ENCODE results near the gene SMPX. TPM values are rescaled to one million over a fixed set of nuclear protein-coding genes. Genes with fewer than 3 reads are reported as not detected.

Gene SMPX
- total and polyA plus RNA-seq, 2 of the 4 experiments (the other 2 are of a cell fraction): not detected

GRCh38 chrX:21744060-21744459, 13.9 kb downstream of the SMPX start:
- Histone ChIP-seq H3K23ac (ENCODE audit: low read depth, low read length) (no peak overlapping the region), H3K14ac (replicated peaks; ENCODE audit: low read depth, low read length) (no peak overlapping the region), H4K20me1 (ENCODE audit: insufficient read depth, low read length) (no peaks in the 10 kb centered on the region), H3K4ac (ENCODE audit: low read depth, low read length) (no peak overlapping the region), H2AK9ac (replicated peaks; ENCODE audit: low read depth, low read length, poor library complexity) (no peak overlapping the region), H3K4me1 (ENCODE audit: control insufficient read depth, insufficient read depth, low read length) (no peaks in the 10 kb centered on the region), H4K91ac (ENCODE audit: insufficient read depth, low read depth, low read length) (no peak overlapping the region), H2AFZ (replicated peaks; ENCODE audit: low read length, poor library complexity) (no peak overlapping the region), H3K27me3 (ENCODE audit: control insufficient read depth, insufficient read depth, low read length) (peaks cover 6% of the 10 kb centered on the region; the same call in 1 of the 2 replicates), H2BK15ac (ENCODE audit: low read depth, low read length) (no peak overlapping the region), H3K36me3 (ENCODE audit: control insufficient read depth, insufficient read depth, low read length) (no peaks in the 10 kb centered on the region), H3K18ac (ENCODE audit: low read depth, low read length) (no peak overlapping the region), H3K9me3 (ENCODE audit: control insufficient read depth, insufficient read depth, low read length) (no peaks in the 10 kb centered on the region), H4K8ac (ENCODE audit: low read depth in 2 of 2, low read length in 2 of 2) (no peak overlapping the region), H2BK20ac (ENCODE audit: low read depth, low read length) (no peak overlapping the region), H4K5ac (ENCODE audit: low read depth, low read length) (no peak overlapping the region), H3K27ac (ENCODE audit: insufficient read depth, low read length) (no peak overlapping the region), H3K4me3 (ENCODE audit: insufficient read depth, low read depth, low read length) (no peak overlapping the region), H3K9me1 (ENCODE audit: insufficient read depth, low read length) (no peaks in the 10 kb centered on the region), H3K9ac (ENCODE audit: low read depth, low read length) (no peak overlapping the region), H3K4me2 (ENCODE audit: low read depth, low read length) (no peak overlapping the region), H2BK120ac (ENCODE audit: low read depth, low read length) (no peak overlapping the region), H2AK5ac (ENCODE audit: low read depth, low read length) (no peak overlapping the region), H3K56ac (ENCODE audit: extremely low read depth, insufficient read depth, low read length) (no peak overlapping the region), H2BK5ac (ENCODE audit: low read depth, low read length, poor library complexity, severe bottlenecking) (no peak overlapping the region), H3K79me1 (ENCODE audit: low read depth in 1 of 2, low read length in 2 of 2) (no peaks in the 10 kb centered on the region)
- no CpG with 5 or more reads among the region's 3 CpGs for WGBS, 2 experiments (ENCODE audit: extremely low coverage in 2 of 2, insufficient read length in 1 of 2)
- ChIA-PET CTCF (no interaction called here), POLR2A (ENCODE audit: unreplicated experiment) (no interaction called here)
- dilution Hi-C loops (cut with HindIII; ENCODE audit: low sequenced_read_pairs, unreplicated experiment): no loop called here
- no peak for DNase-seq
- no peak for TF ChIP-seq MAFK (IDR thresholded peaks at IDR 0.05; ENCODE audit: low read depth, low read length)
- no peak for TF ChIP-seq BHLHE40 (IDR thresholded peaks at IDR 0.05; ENCODE audit: low read depth, low read length)
- TF ChIP-seq MXI1 (IDR thresholded peaks at IDR 0.05; ENCODE audit: borderline replicate concordance, low read depth, low read length): no peak
- TF ChIP-seq MAZ (IDR thresholded peaks at IDR 0.05; ENCODE audit: borderline replicate concordance, low read depth, low read length): no peak
- no peak for TF ChIP-seq CTCF (conservative IDR thresholded peaks at IDR 0.05; ENCODE audit: low read depth, low read length)
- no peak for TF ChIP-seq CHD1 (IDR thresholded peaks at IDR 0.05; ENCODE audit: low read depth, low read length)
- no peak for TF ChIP-seq RCOR1 (IDR thresholded peaks at IDR 0.05; ENCODE audit: insufficient replicate concordance, low read length)
- no peak for TF ChIP-seq CEBPB (IDR thresholded peaks at IDR 0.05; ENCODE audit: low read depth, low read length)
- no peak for TF ChIP-seq RFX5 (IDR thresholded peaks at IDR 0.05; ENCODE audit: low read depth, low read length)
- no peak for TF ChIP-seq FOS (IDR thresholded peaks at IDR 0.05; ENCODE audit: low read depth, low read length)
- TF ChIP-seq ELK1 (IDR thresholded peaks at IDR 0.05; ENCODE audit: borderline replicate concordance, low read depth, low read length): no peak
- TF ChIP-seq NFE2L2 (IDR thresholded peaks at IDR 0.05; ENCODE audit: low read depth, low read length): no peak
- no peak for TF ChIP-seq RAD21 (IDR thresholded peaks at IDR 0.05; ENCODE audit: low read length)
- no peak for TF ChIP-seq POLR2A (IDR thresholded peaks at IDR 0.05; ENCODE audit: low read depth, low read length)
- no peak for TF ChIP-seq USF2 (IDR thresholded peaks at IDR 0.05; ENCODE audit: low read depth, low read length)
- no peak for TF ChIP-seq SMC3 (IDR thresholded peaks at IDR 0.05; ENCODE audit: low read depth, low read length)
- in situ Hi-C loops (cut with MboI; ENCODE audit: low sequenced_read_pairs): loop anchor here (25.0 kb wide), 1 partner anchor 1482 kb away; the partner anchor contains the start of gene RPS6KA3
- no peak for ATAC-seq (ENCODE audit: low read depth)
- BruUV-seq (replicated peaks): no TSS peak
- intact Hi-C loops (cut with micrococcal nuclease): loop anchor here (10.0 kb wide), 2 partner anchors 231 to 259 kb away; no protein-coding TSS in a partner anchor
